MM.1S (cell line): ENCODE data around the gene A1BG.

Source experiments
- DNase-seq: peaks from one replicate; pipeline ENCODE4 v3.0.0-alpha.2; 2015
- H2AFZ ChIP-seq: fragments of 300-600 bp; sonication (generic); 2 replicates; pipeline ENCODE4 v1.6.0; 2016; ENCODE audit warnings: antibody characterized with exemption, low read length
- H3F3A ChIP-seq: fragments of 300-600 bp; sonication (generic); 2 replicates; pipeline ENCODE4 v1.6.1; 2016; ENCODE audit warnings: mild to moderate bottlenecking, antibody characterized with exemption, low read length, moderate library complexity, mixed read lengths; ENCODE audit not compliant: insufficient read depth
- H3K27ac ChIP-seq: fragments of 300-600 bp; sonication (generic); 2 replicates; pipeline ENCODE4 v1.5.1; 2016; ENCODE audit warnings: mild to moderate bottlenecking, low read length
- H3K27me3 ChIP-seq: fragments of 300-600 bp; sonication (generic); replicated peaks from 2 replicates; pipeline ENCODE4 v1.6.0; 2016; ENCODE audit warnings: low read length; ENCODE audit not compliant: insufficient read depth
- H3K36me3 ChIP-seq: fragments of 300-600 bp; sonication (generic); replicated peaks from 2 replicates; pipeline ENCODE4 v1.6.1; 2016; ENCODE audit warnings: mild to moderate bottlenecking, low read length, mixed read lengths; ENCODE audit not compliant: insufficient read depth
- H3K4me1 ChIP-seq: fragments of 300-600 bp; sonication (generic); 2 replicates; pipeline ENCODE4 v1.6.1; 2016; ENCODE audit warnings: low read length, mixed read lengths
- H3K4me2 ChIP-seq: fragments of 300-600 bp; sonication (generic); 2 replicates; pipeline ENCODE4 v1.6.0; 2016; ENCODE audit warnings: low read depth, low read length
- H3K4me3 ChIP-seq: fragments of 300-600 bp; sonication (generic); 2 replicates; pipeline ENCODE4 v1.5.1; 2016; ENCODE audit warnings: low read length, mixed read lengths
- H3K79me2 ChIP-seq: fragments of 300-600 bp; sonication (generic); 2 replicates; pipeline ENCODE4 v1.6.1; 2016; ENCODE audit warnings: mixed run types, low read length, mixed read lengths
- H3K9ac ChIP-seq: fragments of 300-600 bp; sonication (generic); 2 replicates; pipeline ENCODE4 v1.6.1; 2016; ENCODE audit warnings: low read length, mixed read lengths
- H3K9me2 ChIP-seq: fragments of 300-600 bp; sonication (generic); replicated peaks from 2 replicates; pipeline ENCODE4 v1.6.1; 2016; ENCODE audit warnings: mild to moderate bottlenecking, low read length, mixed read lengths; ENCODE audit not compliant: insufficient read depth
- H3K9me3 ChIP-seq: fragments of 300-600 bp; sonication (generic); replicated peaks from 2 replicates; pipeline ENCODE4 v1.6.1; 2016; ENCODE audit warnings: mild to moderate bottlenecking, low read length, mixed read lengths; ENCODE audit not compliant: insufficient read depth
- H4K20me1 ChIP-seq: fragments of 300-600 bp; sonication (generic); 2 replicates; pipeline ENCODE4 v1.6.1; 2016; ENCODE audit warnings: mild to moderate bottlenecking, low read length, moderate library complexity, mixed read lengths; ENCODE audit not compliant: insufficient read depth
- CTCF ChIP-seq: fragments of 300-600 bp; sonication (generic); IDR thresholded peaks from 2 replicates; pipeline ENCODE4 v1.5.1; 2016; ENCODE audit warnings: antibody characterized with exemption, low read length, mixed read lengths
- EZH2 ChIP-seq: fragments of 300-600 bp; sonication (generic); optimal IDR thresholded peaks from 2 replicates; pipeline ENCODE3; 2017; ENCODE audit warnings: low read depth, mild to moderate bottlenecking, antibody characterized with exemption, low read length, mixed read lengths
- EZH2phosphoT487 ChIP-seq: fragments of 300-600 bp; sonication (generic); IDR thresholded peaks from 2 replicates; pipeline ENCODE4 v1.6.1; 2018; ENCODE audit warnings: antibody characterized with exemption, low read length

Gene A1BG

GRCh38 chr19:58400316-58400915 lies 47.1 kb upstream of the A1BG start:
- Histone ChIP-seq H4K20me1 (no peaks in the 10 kb centered on the region), H2AFZ (no peak overlapping the region)
- DNase-seq, result no peak

GRCh38 chr19:58399903-58400302 lies 46.6 kb upstream of the A1BG start:
- Histone ChIP-seq H4K20me1 (no peaks in the 10 kb centered on the region), H2AFZ (no peak overlapping the region), H3K9ac (no peak overlapping the region), H3F3A (no peaks in the 10 kb centered on the region), H3K4me3 (no peak overlapping the region), H3K9me2 (no peaks in the 10 kb centered on the region), H3K4me1 (no peaks in the 10 kb centered on the region), H3K27ac (no peak overlapping the region), H3K9me3 (no peaks in the 10 kb centered on the region), H3K4me2 (no peak overlapping the region), H3K36me3 (no peaks in the 10 kb centered on the region), H3K27me3 (peaks cover 5% of the 10 kb centered on the region; the same call in 1 of the 2 replicates), H3K79me2 (no peaks in the 10 kb centered on the region)
- TF ChIP-seq EZH2, result no peak
- TF ChIP-seq EZH2phosphoT487, result no peak
- TF ChIP-seq CTCF, result no peak
- no peak for DNase-seq

More at GRCh38 chr19:58400316-58400915, 47.1 kb upstream of the A1BG start:
- no peak overlapping the region for H3K4me2 ChIP-seq
- H3K4me3 ChIP-seq, result no peak overlapping the region
- peaks cover 5% of the 10 kb centered on the region; the same call in 1 of the 2 replicates for H3K27me3 ChIP-seq
- no peaks in the 10 kb centered on the region for H3K9me3 ChIP-seq
- no peak overlapping the region for H3K27ac ChIP-seq
- H3K9ac ChIP-seq, result no peak overlapping the region
- no peaks in the 10 kb centered on the region for H3K79me2 ChIP-seq
- TF ChIP-seq CTCF, result no peak
- no peak for TF ChIP-seq EZH2phosphoT487
- no peak for TF ChIP-seq EZH2
- no peaks in the 10 kb centered on the region for H3K36me3 ChIP-seq
- no peaks in the 10 kb centered on the region for H3F3A ChIP-seq
- H3K9me2 ChIP-seq, result no peaks in the 10 kb centered on the region
- no peaks in the 10 kb centered on the region for H3K4me1 ChIP-seq

- Histone ChIP-seq H3K9me2 (no peaks in the 10 kb centered on the region), H3K4me1 (no peaks in the 10 kb centered on the region), H2AFZ (no peak overlapping the region), H3K27ac (no peak overlapping the region), H3K79me2 (no peaks in the 10 kb centered on the region), H3F3A (no peaks in the 10 kb centered on the region), H4K20me1 (no peaks in the 10 kb centered on the region), H3K9me3 (no peaks in the 10 kb centered on the region), H3K27me3 (peaks cover 5% of the 10 kb centered on the region; the same call in 1 of the 2 replicates), H3K36me3 (no peaks in the 10 kb centered on the region), H3K9ac (no peak overlapping the region), H3K4me3 (no peak overlapping the region), H3K4me2 (no peak overlapping the region)
- TF ChIP-seq EZH2 (no peak), EZH2phosphoT487 (no peak), CTCF (no peak)
- DNase-seq, result no peak
Observed at GRCh38 chr19:58398545-58398944, 45.3 kb upstream of the A1BG start.
